HG03457 (cell line): Measurements from ENCODE around the gene FOLR2.

Experiments used
- ATAC-seq: cut with Tn5 transposase; IDR thresholded peaks from one replicate; pipeline ENCODE4 v1.9.1; 2021; ENCODE audit warnings: moderate number of reproducible peaks; ENCODE audit not compliant: unreplicated experiment

Gene FOLR2

GRCh38 chr11:72229336-72229924 lies 12.8 kb downstream of the FOLR2 start:
- ATAC-seq, result no peak

GRCh38 chr11:72229925-72230763 lies 13.6 kb downstream of the FOLR2 start:
- no peak for ATAC-seq

GRCh38 chr11:72230764-72231365 lies 14.3 kb downstream of the FOLR2 start:
- no peak for ATAC-seq

GRCh38 chr11:72231396-72232259 lies 15.0 kb downstream of the FOLR2 start:
- no peak for ATAC-seq

- no peak for ATAC-seq
Observed at GRCh38 chr11:72232260-72233055, 15.9 kb downstream of the FOLR2 start.

GRCh38 chr11:72233056-72233772 lies 16.6 kb downstream of the FOLR2 start:
- ATAC-seq, result no peak

- ATAC-seq, result no peak
Observed at GRCh38 chr11:72233773-72234513, 17.3 kb downstream of the FOLR2 start.

- no peak for ATAC-seq
Observed at GRCh38 chr11:72234514-72234830, 17.9 kb downstream of the FOLR2 start.

GRCh38 chr11:72234920-72235319 lies 18.3 kb downstream of the FOLR2 start:
- no peak for ATAC-seq

- no peak for ATAC-seq
Observed at GRCh38 chr11:72235351-72236057, 18.9 kb downstream of the FOLR2 start.

GRCh38 chr11:72236083-72236697 lies 19.6 kb downstream of the FOLR2 start:
- no peak for ATAC-seq

- no peak for ATAC-seq
Observed at GRCh38 chr11:72236774-72237111, 20.1 kb downstream of the FOLR2 start.

GRCh38 chr11:72237112-72237931 lies 20.7 kb downstream of the FOLR2 start:
- no peak for ATAC-seq

GRCh38 chr11:72238040-72238450 lies 21.5 kb downstream of the FOLR2 start:
- ATAC-seq, result no peak

GRCh38 chr11:72238492-72239312 lies 22.1 kb downstream of the FOLR2 start:
- no peak for ATAC-seq

GRCh38 chr11:72239313-72239848 lies 22.8 kb downstream of the FOLR2 start:
- ATAC-seq, result no peak
